NCI-H524 treated with DMSO at 0.1 percent for 48 hours (cell line): Measurements from ENCODE around the gene CDH5.
"Not testable (repeated sequence)": the region's sequence is repeated elsewhere in the genome, so short reads cannot be mapped to it uniquely, and the experiment has no call there.

Source experiments
- DNase-seq: peaks from one replicate; lab custom pipeline; 2025; lab: John Stamatoyannopoulos, UW

Gene CDH5

DNA sequence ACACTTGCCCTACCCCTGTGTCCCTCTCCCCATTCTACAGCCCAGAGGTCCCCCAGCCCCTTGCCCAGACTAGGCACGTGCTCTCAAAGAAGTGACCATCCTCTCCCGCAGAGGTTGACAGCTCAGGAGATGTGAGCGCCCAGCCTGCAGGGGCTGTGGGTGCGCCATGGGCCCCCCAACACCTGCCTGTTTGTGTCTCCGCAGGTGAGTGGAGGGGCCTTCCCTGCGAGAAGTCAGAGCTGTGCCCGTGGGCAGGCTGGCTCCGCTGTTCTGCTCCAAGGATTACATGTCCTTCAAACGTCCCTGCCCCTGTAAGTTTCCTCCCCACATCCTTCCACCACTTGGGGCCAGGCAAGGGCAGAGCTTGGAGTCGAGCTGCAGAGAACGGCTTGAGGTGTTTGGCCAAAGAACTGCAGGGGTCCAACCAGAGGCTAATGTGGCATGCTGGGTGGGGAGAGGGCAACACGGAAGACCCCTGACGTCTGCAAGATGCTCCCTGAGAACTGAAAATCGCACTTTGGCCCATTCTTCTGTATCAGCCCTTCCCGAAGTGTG is 71.0 kb downstream of the CDH5 start:
- DNase-seq: no peak

DNA sequence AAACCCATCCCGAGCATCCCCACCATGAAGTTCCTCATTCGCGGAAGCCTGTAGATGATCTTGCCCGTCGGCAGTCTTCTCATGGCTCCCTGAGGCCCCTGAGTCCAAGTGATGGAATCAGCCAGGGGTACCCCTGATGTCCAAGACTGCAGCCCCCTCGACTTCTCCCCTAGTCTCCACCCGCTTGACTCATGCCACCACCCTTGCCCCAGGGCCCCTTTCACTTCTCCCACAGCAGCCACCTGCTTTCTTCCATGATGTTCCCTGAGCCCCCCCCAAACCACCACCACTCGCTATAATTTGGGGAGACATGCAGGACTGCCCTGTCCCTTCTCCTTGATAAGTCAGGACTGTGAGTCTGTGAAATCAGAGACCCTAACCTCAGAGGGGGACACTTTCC is 72.0 kb downstream of the CDH5 start:
- no peak for DNase-seq

DNA sequence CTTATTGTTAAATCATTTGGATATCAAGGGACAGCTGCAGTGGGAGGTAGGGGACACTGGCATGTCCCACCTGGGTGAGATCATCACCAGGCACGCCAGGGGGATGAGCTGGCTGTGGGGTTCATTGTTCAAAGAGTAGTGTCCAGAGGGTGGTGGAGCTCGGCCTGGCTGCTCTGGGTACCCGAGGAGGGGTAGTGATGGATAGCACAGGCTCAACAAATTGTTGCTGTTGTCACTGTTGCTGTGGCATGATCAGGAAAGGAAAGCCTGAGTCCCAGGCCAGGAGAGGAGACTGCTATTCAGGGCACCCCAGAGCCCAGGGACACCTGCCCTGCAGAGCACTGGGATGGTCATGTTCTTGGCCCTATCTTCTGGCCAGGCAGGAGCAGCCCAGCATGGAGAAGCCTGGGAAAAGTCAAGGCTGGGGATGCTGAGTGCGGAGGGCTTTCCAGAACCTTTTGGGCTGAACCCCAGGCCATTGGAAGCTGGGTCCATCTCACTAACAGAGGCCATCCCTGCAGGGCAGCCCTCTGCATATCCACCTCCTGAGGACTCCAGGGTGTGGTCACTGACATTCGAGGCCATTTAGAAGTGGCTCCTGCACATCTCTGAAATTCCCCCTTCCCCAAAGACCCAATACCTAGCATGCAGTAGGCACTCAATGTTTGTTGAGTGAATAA is 72.7 kb downstream of the CDH5 start:
- DNase-seq: no peak

DNA sequence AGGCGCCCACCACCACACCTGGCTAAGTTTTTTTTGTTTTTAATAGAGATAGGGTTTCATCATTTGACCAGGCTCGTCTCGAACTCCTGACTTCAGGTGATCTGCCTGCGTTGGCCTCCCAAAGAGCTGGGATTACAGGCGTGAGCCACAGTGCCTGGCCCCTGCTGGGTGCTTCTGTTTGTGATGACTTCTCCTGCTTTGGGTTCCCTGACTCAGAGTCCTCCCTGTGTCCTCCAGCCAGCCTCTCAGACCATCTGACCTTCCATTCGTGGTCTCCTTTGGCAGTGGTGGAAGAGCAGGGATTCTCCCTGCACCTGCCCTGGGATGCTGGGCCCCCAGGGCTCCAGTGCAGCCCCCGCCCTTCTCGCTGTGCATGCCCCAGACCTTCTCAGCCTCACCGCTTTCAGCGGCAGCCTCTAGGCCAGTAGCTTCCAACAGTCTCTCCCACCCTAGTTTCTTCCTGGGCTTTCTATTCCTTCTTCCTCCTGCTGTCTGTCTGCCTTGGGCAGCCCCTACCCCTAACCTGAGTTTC is 73.8 kb downstream of the CDH5 start:
- DNase-seq: no peak

DNA sequence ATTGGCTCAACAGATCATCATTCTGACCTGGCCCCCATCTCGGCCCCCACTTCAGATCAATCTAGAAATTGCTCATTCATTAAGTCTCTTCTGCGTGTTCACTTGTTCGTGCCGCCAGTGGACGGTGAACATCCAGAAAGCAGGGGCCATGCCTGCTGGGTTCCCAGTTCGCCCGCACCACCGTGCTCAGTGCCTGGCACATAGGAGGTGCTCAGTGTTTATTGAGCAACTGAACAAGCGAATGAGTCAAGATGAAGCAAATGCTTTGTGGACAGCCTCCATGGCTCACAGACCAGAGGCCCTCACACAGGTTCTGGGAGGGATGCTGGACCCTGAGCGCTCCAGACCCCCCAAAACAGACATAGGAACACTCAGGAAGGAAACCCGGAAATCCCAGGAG is 74.5 kb downstream of the CDH5 start:
- no peak for DNase-seq

DNA sequence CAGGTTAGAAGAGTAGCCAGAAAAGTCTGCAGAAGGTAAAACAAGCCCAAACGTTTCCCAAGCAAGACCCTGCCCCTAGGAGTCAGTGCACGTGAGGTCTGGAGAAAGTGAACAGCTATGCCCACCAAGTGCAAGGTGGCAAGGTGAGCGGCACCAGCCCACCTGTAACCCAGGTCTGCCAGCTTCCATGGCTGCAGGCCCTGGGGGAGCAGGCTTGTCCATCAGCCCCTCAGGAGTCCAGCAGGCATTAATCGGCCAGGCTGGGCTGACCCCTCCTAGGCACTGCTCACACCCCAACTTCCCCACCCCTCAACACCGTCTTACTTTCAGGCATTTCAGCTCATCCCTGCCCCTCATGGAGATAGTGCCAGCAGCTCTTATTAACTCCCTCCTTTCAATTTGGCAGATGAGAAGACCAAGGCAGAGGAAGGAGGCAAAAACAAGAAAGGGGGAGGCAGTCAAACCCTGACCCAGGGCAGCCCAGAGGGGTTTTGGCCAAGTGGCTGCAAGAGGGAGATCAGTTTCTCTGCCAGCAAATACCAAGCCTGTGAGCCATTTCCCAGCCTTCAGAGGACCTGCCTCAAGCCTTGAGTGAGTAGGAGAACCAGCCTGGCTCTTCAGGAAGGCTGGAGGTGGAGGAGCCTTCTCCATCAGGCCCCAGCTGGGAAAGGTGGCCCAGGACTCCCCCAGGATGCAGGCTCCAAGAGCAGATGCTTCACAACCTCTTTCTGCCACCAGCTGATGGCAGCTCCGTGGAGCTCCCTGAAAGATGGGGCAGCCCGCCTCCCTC is 75.3 kb downstream of the CDH5 start:
- DNase-seq: no peak

DNA sequence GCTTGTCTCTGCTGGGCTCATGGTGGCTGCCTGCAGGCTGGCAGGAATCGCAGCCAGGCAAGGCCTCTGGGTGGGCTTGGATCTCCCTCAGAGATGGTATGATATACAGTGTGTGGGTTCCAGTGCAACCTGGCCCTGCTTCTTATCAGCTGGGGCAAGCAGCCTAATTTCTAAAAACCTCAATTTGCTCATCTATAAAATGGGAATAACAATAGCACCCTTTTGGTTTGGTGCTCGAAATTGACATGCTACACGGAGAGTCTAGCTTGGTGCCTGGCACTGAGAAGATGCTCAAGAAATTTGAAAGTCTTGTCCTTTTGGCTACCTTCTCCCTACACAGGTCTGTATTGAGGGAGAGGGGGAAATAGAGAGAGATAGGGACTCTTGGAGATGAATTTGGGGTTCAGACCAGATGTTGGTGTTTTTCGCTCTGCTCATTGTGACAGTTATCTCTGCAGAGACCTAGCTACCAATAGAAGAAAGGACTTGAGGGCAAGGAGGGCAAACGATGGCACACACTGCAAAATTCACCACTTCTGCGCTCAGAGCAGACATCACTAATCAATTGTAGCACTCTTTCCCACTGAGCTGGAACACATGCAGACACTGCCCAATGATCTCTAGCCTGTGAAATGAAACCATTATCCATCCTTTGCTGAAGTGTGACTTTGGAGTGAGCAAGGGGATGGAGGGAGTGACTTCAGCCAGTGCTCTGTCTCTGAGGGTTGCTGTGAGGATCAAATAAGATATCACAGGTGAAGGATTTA is 76.2 kb downstream of the CDH5 start:
- DNase-seq: no peak

DNA sequence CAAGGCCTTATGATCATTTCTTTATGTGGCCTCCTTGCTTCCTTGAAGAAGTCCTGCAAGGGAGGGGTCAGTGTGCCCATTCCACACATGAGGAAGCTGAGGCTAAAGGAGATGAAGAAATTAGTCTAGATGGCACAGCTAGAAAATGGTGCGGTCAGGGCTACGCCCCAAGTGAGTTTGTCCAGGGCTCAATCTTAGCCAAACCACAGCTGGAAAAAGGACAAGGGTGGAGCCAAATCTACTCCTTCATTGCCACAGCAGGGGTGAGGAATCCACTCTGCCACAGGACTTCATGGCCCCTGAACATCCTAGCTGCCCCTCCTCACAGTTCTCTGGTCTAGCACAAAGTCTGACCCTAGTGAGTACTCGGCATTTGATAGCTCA is 76.8 kb downstream of the CDH5 start:
- no peak for DNase-seq

DNA sequence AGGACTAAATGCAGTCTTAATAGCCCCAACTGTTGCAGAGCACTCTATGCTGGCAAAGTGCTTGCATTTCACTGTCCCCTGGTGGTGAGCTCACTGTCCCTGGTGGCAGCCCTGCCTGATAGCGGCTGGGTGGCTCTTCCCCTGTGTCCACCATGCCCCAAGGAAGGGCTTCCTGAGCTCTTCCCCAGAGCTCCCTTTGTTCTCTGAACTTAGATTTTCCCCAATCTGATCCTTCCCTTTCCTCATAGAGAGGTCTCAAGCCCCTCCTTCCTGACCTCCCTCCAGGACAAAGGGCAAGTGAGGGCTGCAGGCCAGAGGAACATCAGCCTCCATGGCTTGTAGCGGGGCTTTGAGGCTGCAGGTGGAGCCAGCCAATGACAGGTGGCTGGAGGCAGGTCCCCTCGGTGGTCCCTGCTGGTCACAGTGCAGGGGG is 77.6 kb downstream of the CDH5 start:
- DNase-seq: no peak

DNA sequence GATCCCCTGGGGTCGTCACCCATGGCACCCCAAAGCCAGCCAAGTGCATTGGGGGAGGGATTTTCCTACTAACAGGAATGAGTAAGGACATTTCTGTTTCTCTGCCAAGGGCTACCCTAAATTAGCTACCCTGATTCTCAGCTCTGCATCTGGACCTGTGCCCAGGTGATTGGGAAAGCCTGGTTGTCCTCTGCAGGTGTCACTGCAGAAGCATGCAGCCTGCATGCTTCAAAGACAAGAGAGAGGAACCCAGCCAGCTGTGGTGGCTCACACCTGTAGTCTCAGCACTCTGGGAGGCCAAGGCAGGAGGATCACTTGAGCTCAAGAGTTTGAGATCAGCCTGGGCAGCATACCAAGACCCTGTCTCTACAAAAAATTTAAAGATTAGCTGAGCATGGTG is 80.2 kb downstream of the CDH5 start:
- DNase-seq: no peak

DNA sequence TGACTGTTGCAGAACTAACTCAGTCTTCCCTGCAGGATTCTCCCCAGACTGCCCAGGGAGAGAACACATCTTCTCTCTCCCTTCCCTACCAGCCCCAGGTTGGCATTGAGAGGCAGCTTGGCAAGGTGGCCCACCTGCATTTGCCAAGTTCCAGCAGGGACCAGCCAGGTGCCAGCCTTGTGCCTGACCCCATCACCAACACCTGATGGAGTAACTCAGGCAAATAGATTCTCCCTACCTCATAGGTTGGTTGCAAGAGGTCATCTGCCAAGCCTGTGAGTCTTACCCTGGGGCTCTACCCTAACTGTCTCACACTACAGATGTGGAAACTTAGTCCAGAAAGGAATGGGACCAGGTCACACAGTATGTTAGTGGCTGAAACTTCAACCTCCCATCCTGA is 81.0 kb downstream of the CDH5 start:
- DNase-seq: no peak

DNA sequence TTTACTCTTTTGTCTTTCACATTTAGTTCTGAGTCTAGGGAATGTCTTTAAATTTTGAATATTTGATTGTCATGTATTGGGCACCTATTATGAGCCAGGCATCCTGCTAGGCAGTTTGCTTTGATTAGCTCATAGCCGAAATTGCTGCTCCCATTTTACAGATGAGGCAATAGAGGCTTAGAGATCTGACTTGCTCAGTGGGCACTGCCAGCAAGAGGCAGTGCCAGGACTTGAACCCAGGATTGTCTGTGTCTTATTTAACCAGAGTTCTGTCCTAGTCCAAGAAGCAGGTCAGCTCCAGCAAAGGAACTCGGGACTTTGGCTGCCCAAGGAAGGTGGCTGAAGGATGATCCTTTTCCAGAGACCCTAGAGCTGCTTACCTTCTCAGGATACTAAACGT is 85.1 kb downstream of the CDH5 start:
- DNase-seq: no peak

DNA sequence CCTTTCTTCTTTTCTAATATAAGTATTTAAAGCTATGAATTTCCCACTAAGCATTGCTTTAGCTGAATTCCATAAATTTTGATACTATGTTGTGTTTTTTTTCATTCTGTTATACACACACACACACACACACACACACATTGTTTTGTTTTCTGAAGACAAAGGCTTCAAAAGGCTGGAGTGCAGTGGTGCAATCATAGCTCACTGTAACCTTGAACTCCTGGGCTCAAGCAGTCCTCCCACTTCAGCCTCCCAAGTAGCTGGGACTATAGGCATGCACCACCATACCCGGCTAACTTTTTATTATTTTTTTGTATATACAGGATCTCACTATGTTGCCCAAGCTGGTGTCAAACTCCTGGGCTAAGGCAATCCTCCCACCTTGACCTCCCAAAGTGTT is 86.7 kb downstream of the CDH5 start:
- not testable (repeated sequence) for DNase-seq
